ENCODE measurements around the gene PARVB.

DNA sequence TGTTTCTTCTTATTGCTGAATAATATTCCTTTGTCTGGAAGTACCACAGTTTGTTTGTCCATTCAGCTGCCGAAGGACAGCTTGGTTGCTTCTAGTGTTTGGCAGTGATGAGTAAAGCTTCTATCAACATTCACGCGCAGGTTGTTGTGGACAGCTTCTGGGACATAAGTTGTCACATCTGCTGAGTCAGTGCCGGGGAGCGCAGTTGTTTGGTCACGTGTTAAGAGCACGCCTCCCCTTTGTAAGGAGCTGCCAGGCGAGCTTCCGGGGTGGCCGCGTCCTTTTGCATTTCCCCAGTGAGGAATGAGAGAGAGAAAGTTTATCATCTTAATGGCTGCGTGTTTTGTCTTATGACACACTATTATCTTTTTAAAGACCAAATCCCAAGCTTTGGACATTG, 38.6 kb upstream of the PARVB start:
- no peak for TF ChIP-seq CTCF (conservative IDR thresholded peaks at IDR 0.05 in 1 of 2, IDR thresholded peaks at IDR 0.05 in 1 of 2; ENCODE audit: low read depth in 1 of 2, low read length in 2 of 2)
- TF ChIP-seq EZH2 (IDR thresholded peaks at IDR 0.05; ENCODE audit: low read length, missing control alignments): no peak
